Hepatocyte (in vitro differentiated cells): ENCODE data around the gene F2RL3. TPM values are rescaled to one million over a fixed set of nuclear protein-coding genes. Genes with fewer than 3 reads are reported as not detected.
"Not testable (repeated sequence)": the region's sequence is repeated elsewhere in the genome, so short reads cannot be mapped to it uniquely, and the experiment has no call there.

Experiments used
- DNase-seq: peaks from one replicate; pipeline ENCODE4 v3.0.0-alpha.2; 2016; ENCODE audit warnings: low spot score
- H2AFZ ChIP-seq: fragments of 200-600 bp; sonication (generic); 2 replicates; pipeline ENCODE4 v1.6.0; 2016; ENCODE audit warnings: antibody characterized with exemption, mild to moderate bottlenecking
- H3K27ac ChIP-seq: fragments of 200-600 bp; sonication (generic); 2 replicates; pipeline ENCODE4 v1.5.1; 2016; ENCODE audit warnings: mild to moderate bottlenecking
- H3K27me3 ChIP-seq: fragments of 200-600 bp; sonication (generic); 2 replicates; pipeline ENCODE4 v1.6.1; 2016
- H3K36me3 ChIP-seq: fragments of 200-600 bp; sonication (generic); replicated peaks from 2 replicates; pipeline ENCODE4 v1.5.1; 2016; ENCODE audit warnings: low read depth; ENCODE audit not compliant: insufficient read depth
- H3K4me1 ChIP-seq: fragments of 200-600 bp; sonication (generic); 2 replicates; pipeline ENCODE4 v1.5.1; 2016; ENCODE audit warnings: mild to moderate bottlenecking, moderate library complexity; ENCODE audit not compliant: insufficient read depth
- H3K4me2 ChIP-seq: fragments of 200-600 bp; sonication (generic); 2 replicates; pipeline ENCODE4 v1.6.0; 2016
- H3K4me3 ChIP-seq: fragments of 200-600 bp; sonication (generic); 2 replicates; pipeline ENCODE4 v1.5.1; 2016; ENCODE audit warnings: mild to moderate bottlenecking
- H3K79me2 ChIP-seq: fragments of 200-600 bp; sonication (generic); 2 replicates; pipeline ENCODE4 v1.6.0; 2017; ENCODE audit warnings: mild to moderate bottlenecking
- H3K9me2 ChIP-seq: fragments of 200-600 bp; sonication (generic); replicated peaks from 2 replicates; pipeline ENCODE4 v1.6.0; 2017; ENCODE audit warnings: mild to moderate bottlenecking; ENCODE audit not compliant: insufficient read depth
- H3K9me3 ChIP-seq: fragments of 200-600 bp; sonication (generic); 2 replicates; pipeline ENCODE4 v1.5.1; 2016; ENCODE audit warnings: low read depth, mild to moderate bottlenecking
- H4K20me1 ChIP-seq: fragments of 200-600 bp; sonication (generic); 2 replicates; pipeline ENCODE4 v1.6.0; 2016; ENCODE audit warnings: mild to moderate bottlenecking; ENCODE audit not compliant: insufficient read depth, poor library complexity, severe bottlenecking
- EZH2 ChIP-seq: fragments of 200-600 bp; sonication (generic); IDR thresholded peaks from 2 replicates; pipeline ENCODE4 v1.6.1; 2016; ENCODE audit warnings: antibody characterized with exemption, mild to moderate bottlenecking, borderline replicate concordance
- EZH2phosphoT487 ChIP-seq: fragments of 200-600 bp; sonication (generic); IDR thresholded peaks from one replicate; pipeline ENCODE4 v1.6.1; 2018; ENCODE audit warnings: antibody characterized with exemption, mild to moderate bottlenecking, low read depth, moderate library complexity; ENCODE audit not compliant: unreplicated experiment, severe bottlenecking
- WGBS: methylation state at CpG from one replicate; pipeline ENCODE4 v1.1.6; 2016; ENCODE audit warnings: low lambda C conversion rate; ENCODE audit errors: missing lambda C conversion rate; 5-methylcytosine and 5-hydroxymethylcytosine counted together
- polyA plus RNA-seq: library from polyadenylated mRNA; unstranded; fragments of >200 nt; fragmentation: Nextera tagmentation; extraction: Ambion mirVana; gene quantifications from 2 replicates; pipeline ENCODE4 v1.2.1, GENCODE V29; 2016
- total RNA-seq: library from RNA; depleted of rRNA; stranded (reverse); fragments of >200 nt; gene quantifications from 2 replicates; pipeline ENCODE4 v1.2.3, GENCODE V29; 2014
- TF ChIP-seq, protein P1 (sequence below): fragments of 200-600 bp; sonication (generic); IDR thresholded peaks from 2 replicates; pipeline ENCODE4 v1.5.1; 2016; ENCODE audit warnings: antibody characterized with exemption, mild to moderate bottlenecking; ENCODE audit not compliant: poor library complexity

F2RL3 gene
- total and polyA plus RNA-seq, 2 experiments from 2014 or later, result 0.08 to 0.13 TPM

DNA sequence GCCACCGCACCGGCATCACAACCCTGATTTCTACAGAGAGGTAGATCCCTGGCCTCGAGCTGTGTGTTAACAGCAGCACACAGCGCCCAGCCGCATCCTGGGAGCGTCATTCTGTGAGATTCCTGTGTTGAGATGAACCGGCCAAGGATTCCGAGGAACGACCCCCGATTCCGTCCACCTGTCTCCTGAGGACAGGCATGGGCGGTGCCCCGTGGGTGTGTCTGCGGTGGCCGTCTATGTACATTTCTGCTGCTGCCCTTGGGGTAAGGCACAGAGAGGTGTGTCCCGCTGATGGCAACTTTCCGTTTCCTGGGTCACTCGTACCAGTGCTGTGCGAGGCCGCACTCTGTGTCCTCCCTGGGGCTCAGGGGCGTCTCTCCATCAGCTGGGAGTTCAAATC lies 16.1 kb upstream of the F2RL3 start:
- H3K9me3 ChIP-seq, result no peaks in the 10 kb centered on the region
- H2AFZ ChIP-seq, result no peak overlapping the region
- no peaks in the 10 kb centered on the region for H3K9me2 ChIP-seq
- TF ChIP-seq EZH2 (no peak), EZH2phosphoT487 (no peak)
- TF ChIP-seq, protein P1, sequence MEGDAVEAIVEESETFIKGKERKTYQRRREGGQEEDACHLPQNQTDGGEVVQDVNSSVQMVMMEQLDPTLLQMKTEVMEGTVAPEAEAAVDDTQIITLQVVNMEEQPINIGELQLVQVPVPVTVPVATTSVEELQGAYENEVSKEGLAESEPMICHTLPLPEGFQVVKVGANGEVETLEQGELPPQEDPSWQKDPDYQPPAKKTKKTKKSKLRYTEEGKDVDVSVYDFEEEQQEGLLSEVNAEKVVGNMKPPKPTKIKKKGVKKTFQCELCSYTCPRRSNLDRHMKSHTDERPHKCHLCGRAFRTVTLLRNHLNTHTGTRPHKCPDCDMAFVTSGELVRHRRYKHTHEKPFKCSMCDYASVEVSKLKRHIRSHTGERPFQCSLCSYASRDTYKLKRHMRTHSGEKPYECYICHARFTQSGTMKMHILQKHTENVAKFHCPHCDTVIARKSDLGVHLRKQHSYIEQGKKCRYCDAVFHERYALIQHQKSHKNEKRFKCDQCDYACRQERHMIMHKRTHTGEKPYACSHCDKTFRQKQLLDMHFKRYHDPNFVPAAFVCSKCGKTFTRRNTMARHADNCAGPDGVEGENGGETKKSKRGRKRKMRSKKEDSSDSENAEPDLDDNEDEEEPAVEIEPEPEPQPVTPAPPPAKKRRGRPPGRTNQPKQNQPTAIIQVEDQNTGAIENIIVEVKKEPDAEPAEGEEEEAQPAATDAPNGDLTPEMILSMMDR, result no peak
- 98% methylated on average over 21 of the region's 21 CpGs for WGBS
- H3K4me1 ChIP-seq, result no peaks in the 10 kb centered on the region
- no peak overlapping the region for H3K4me2 ChIP-seq
- peaks cover 15% of the 10 kb centered on the region for H3K79me2 ChIP-seq
- H3K27ac ChIP-seq, result no peak overlapping the region
- no peaks in the 10 kb centered on the region for H3K27me3 ChIP-seq
- no peak for DNase-seq
- H3K4me3 ChIP-seq, result no peak overlapping the region
- no peaks in the 10 kb centered on the region for H3K36me3 ChIP-seq
- no peaks in the 10 kb centered on the region for H4K20me1 ChIP-seq

DNA sequence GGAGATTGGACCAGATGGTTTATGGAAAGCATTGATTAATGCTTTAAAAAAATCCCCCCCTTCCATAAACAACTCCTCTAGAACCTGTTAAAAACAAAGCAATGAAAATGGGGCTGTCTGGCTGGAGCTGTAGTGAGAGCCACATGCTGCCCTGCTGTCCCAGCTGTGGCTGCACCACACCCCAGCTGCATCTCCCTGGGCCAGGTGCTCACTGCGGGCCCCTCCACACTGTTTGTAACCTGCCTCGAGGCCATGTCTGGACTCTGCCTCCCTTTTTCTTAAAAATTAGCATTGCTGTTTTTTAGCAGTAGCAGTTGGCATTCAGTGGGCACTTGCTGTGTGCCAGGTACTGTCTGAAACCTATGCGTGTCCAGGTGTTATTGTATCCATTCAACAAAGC lies 15.2 kb upstream of the F2RL3 start:
- no peaks in the 10 kb centered on the region for H3K4me1 ChIP-seq
- H3K9me3 ChIP-seq, result no peaks in the 10 kb centered on the region
- H3K36me3 ChIP-seq, result no peaks in the 10 kb centered on the region
- no peaks in the 10 kb centered on the region for H3K9me2 ChIP-seq
- H2AFZ ChIP-seq, result no peak overlapping the region
- no peak overlapping the region for H3K4me2 ChIP-seq
- no peaks in the 10 kb centered on the region for H4K20me1 ChIP-seq
- H3K79me2 ChIP-seq, result peaks cover 15% of the 10 kb centered on the region
- WGBS, result 98% methylated on average over 3 of the region's 3 CpGs
- no peaks in the 10 kb centered on the region for H3K27me3 ChIP-seq
- H3K27ac ChIP-seq, result no peak overlapping the region
- no peak overlapping the region for H3K4me3 ChIP-seq
- TF ChIP-seq, protein P1, result no peak
- TF ChIP-seq EZH2, result no peak
- TF ChIP-seq EZH2phosphoT487, result no peak
- no peak for DNase-seq

GRCh38 chr19:16874250-16874977 lies 14.4 kb upstream of the F2RL3 start:
- Histone ChIP-seq H3K4me2 (no peak overlapping the region), H3K27ac (no peak overlapping the region), H4K20me1 (no peaks in the 10 kb centered on the region), H2AFZ (no peak overlapping the region), H3K36me3 (no peaks in the 10 kb centered on the region), H3K9me3 (no peaks in the 10 kb centered on the region), H3K9me2 (no peaks in the 10 kb centered on the region), H3K79me2 (peaks cover 15% of the 10 kb centered on the region), H3K27me3 (no peaks in the 10 kb centered on the region), H3K4me3 (no peak overlapping the region), H3K4me1 (no peaks in the 10 kb centered on the region)
- WGBS, result 100% methylated on average over 1 of the region's 1 CpG
- DNase-seq, result no peak
- no peak for TF ChIP-seq EZH2phosphoT487

GRCh38 chr19:16874978-16875299 lies 13.9 kb upstream of the F2RL3 start:
- not testable (repeated sequence) for H3K4me3 ChIP-seq, DNase-seq, H3K9me3 ChIP-seq, H3K27me3 ChIP-seq, H3K27ac ChIP-seq, H3K36me3 ChIP-seq, H2AFZ ChIP-seq, H3K4me1 ChIP-seq, H3K9me2 ChIP-seq, H4K20me1 ChIP-seq, H3K4me2 ChIP-seq
- H3K79me2 ChIP-seq, result peaks cover 15% of the 10 kb centered on the region
